ENCODE results near the gene LRRK1. TPM values are rescaled to one million over a fixed set of nuclear protein-coding genes. Genes with fewer than 3 reads are reported as not detected.

Gene LRRK1
- polyA plus RNA-seq, 1 donor (not counting 4 experiments of a cell fraction or from before 2014, with no cell fraction given) = 6.2 TPM

DNA sequence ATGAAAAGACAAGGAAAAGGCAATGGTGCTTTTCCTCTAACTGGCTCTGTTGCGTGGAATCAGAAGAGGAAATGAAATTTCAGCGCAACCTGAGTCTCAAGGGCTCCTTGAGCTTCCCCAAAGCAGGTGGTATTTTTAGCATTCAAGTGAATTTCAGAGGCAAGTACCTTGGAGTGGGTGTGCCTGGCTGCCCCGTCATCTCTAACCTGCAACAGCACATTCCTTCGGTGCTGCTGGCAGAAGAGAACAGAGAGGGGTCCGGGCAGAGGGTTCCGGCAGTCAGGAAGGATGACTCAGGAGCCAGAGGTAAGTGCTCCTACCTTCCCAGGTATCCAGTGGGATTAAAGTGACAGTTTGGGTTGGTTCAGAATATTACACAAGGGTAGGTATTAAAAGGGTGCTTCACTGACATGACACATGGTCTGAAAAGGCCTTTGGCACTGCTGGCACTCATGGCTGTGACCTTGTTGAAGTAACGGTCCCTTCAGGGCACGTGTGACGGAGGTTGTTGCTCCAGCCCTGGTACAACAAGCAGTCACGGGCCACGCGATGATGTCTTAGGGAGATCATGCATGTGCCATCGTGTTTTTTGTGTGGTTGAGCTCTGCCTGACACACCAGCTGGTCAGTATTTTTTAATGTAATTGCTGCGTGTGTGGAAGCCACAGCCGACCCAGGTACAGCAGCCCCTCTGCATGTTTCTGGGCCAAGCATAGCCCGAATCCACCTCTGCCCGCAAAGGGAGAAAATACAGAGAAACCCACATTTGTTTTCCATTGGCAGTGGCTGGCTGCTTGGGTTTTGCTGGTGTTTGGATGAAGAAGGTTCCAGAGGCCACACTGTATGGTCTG is 75.7 kb downstream of the LRRK1 start:
- Histone ChIP-seq H3K27me3 (ENCODE audit: control insufficient read depth, extremely low read depth, insufficient read depth, low read length) (no peaks in the 10 kb centered on the region), H3K9me1 (ENCODE audit: control insufficient read depth, extremely low read depth, insufficient read depth, low read length) (no peaks in the 10 kb centered on the region), H3K9ac (ENCODE audit: control insufficient read depth, extremely low read depth, insufficient read depth, low read length) (no peak overlapping the region), H3K9me3 (ENCODE audit: control insufficient read depth, low read depth, low read length) (no peaks in the 10 kb centered on the region), H3K79me2 (ENCODE audit: control insufficient read depth, insufficient read depth, low read length) (no peaks in the 10 kb centered on the region), H3K27ac (ENCODE audit: control insufficient read depth, insufficient read depth, low read length) (no peak overlapping the region), H4K20me1 (ENCODE audit: control insufficient read depth, extremely low read depth, insufficient read depth, low read length) (no peaks in the 10 kb centered on the region), H3K36me3 (ENCODE audit: control insufficient read depth in 2 of 2, extremely low read depth in 1 of 2, insufficient read depth in 2 of 2, low read length in 2 of 2) (peaks cover 0 to 2% of the 10 kb centered on the region in 2 experiments), H3K4me2 (ENCODE audit: control insufficient read depth, extremely low read depth, insufficient read depth, low read depth, low read length) (no peak overlapping the region), H3K4me3 (ENCODE audit: control insufficient read depth in 2 of 3, extremely low read depth in 1 of 3, insufficient read depth in 2 of 3, low read depth in 1 of 3, low read length in 3 of 3) (no peak overlapping the region), H3K4me1 (ENCODE audit: control insufficient read depth, extremely low read depth, insufficient read depth, low read length) (no peaks in the 10 kb centered on the region), H2AFZ (ENCODE audit: control insufficient read depth, low read length) (no peak overlapping the region)
- dilution Hi-C loops (cut with MboI; ENCODE audit: extremely low pct_ligation_motif_present, low sequenced_read_pairs) = loop anchor here (5.0 kb wide), 1 partner anchor 73 kb away; no protein-coding TSS in a partner anchor
- no peak for TF ChIP-seq EZH2 (IDR thresholded peaks at IDR 0.05; ENCODE audit: low read length)
- TF ChIP-seq, protein P1, sequence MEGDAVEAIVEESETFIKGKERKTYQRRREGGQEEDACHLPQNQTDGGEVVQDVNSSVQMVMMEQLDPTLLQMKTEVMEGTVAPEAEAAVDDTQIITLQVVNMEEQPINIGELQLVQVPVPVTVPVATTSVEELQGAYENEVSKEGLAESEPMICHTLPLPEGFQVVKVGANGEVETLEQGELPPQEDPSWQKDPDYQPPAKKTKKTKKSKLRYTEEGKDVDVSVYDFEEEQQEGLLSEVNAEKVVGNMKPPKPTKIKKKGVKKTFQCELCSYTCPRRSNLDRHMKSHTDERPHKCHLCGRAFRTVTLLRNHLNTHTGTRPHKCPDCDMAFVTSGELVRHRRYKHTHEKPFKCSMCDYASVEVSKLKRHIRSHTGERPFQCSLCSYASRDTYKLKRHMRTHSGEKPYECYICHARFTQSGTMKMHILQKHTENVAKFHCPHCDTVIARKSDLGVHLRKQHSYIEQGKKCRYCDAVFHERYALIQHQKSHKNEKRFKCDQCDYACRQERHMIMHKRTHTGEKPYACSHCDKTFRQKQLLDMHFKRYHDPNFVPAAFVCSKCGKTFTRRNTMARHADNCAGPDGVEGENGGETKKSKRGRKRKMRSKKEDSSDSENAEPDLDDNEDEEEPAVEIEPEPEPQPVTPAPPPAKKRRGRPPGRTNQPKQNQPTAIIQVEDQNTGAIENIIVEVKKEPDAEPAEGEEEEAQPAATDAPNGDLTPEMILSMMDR (optimal IDR thresholded peaks at IDR 0.05 in 1 of 3, IDR thresholded peaks at IDR 0.05 in 1 of 3, conservative IDR thresholded peaks at IDR 0.05 in 1 of 3; ENCODE audit: extremely low read depth in 1 of 3, insufficient read depth in 2 of 3, low read length in 3 of 3) = no peak
- FAIRE-seq (no peak), DNase-seq (ENCODE audit: low read depth, low spot score) (no peak)

DNA sequence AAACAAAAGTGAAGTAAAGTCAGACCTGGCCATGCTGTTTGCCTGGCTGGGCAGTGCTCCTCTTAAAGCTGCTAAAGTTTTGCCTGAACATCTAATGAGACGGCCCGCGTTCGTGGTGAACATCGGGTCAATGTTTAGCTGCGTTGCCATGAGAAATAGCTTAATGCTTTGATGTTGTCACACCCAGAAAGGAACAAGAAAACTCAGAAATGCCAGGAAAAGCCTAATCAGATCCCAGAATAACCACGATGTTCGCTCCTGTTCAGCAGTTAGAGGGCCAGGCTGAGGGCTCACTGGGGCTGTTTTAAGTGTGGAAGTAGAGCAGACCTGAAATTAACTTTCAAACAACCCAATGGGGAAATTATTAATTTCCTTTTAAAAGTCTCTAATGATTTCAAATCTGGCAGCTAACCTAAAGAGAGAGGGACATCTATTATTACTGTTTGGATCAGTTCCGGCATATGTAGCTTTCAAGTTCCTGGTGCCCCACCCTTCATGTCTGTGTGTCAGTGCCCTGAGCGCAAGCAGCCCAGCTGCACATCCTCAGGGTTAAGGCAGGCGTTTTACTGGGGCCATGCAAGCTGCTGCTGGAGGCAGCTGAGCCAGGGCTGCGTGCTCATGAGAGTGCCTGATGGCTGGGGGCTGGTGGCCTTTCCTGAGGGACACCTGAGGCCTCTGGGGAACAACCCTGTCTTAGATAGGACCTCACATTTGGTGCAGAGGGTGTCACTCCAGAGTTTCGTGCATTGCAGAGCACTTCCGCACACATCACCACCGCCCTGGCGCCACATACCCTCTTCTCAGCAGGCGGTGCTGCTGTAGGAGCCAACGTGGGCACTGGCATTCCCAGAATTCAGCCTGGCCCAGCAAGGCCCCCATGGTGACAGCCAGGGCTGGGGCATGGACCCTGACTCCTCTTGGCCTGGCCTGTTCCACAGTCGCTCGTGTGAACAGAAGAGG is 76.6 kb downstream of the LRRK1 start:
- no peaks in the 10 kb centered on the region for H4K20me1 ChIP-seq (ENCODE audit: control insufficient read depth, extremely low read depth, insufficient read depth, low read length)
- no peak overlapping the region for H3K9ac ChIP-seq (ENCODE audit: control insufficient read depth, extremely low read depth, insufficient read depth, low read length)
- H3K79me2 ChIP-seq (ENCODE audit: control insufficient read depth, insufficient read depth, low read length) = no peaks in the 10 kb centered on the region
- TF ChIP-seq, protein P1 (optimal IDR thresholded peaks at IDR 0.05 in 1 of 3, IDR thresholded peaks at IDR 0.05 in 1 of 3, conservative IDR thresholded peaks at IDR 0.05 in 1 of 3; ENCODE audit: extremely low read depth in 1 of 3, insufficient read depth in 2 of 3, low read length in 3 of 3) = no peak
- TF ChIP-seq EZH2 (IDR thresholded peaks at IDR 0.05; ENCODE audit: low read length) = no peak
- H3K9me3 ChIP-seq (ENCODE audit: control insufficient read depth, low read depth, low read length) = no peaks in the 10 kb centered on the region
- no peak overlapping the region for H3K4me2 ChIP-seq (ENCODE audit: control insufficient read depth, extremely low read depth, insufficient read depth, low read depth, low read length)
- H3K4me3 ChIP-seq (ENCODE audit: control insufficient read depth in 2 of 3, extremely low read depth in 1 of 3, insufficient read depth in 2 of 3, low read depth in 1 of 3, low read length in 3 of 3) = no peak overlapping the region
- DNase-seq (ENCODE audit: low read depth, low spot score) (no peak), FAIRE-seq (no peak)
- H3K36me3 ChIP-seq (ENCODE audit: control insufficient read depth in 2 of 2, extremely low read depth in 1 of 2, insufficient read depth in 2 of 2, low read length in 2 of 2) = peaks cover 0 to 2% of the 10 kb centered on the region in 2 experiments
- dilution Hi-C loops (cut with MboI; ENCODE audit: extremely low pct_ligation_motif_present, low sequenced_read_pairs) = loop anchor here (5.0 kb wide), 1 partner anchor 73 kb away; no protein-coding TSS in a partner anchor
- H3K4me1 ChIP-seq (ENCODE audit: control insufficient read depth, extremely low read depth, insufficient read depth, low read length) = no peaks in the 10 kb centered on the region
- H3K9me1 ChIP-seq (ENCODE audit: control insufficient read depth, extremely low read depth, insufficient read depth, low read length) = no peaks in the 10 kb centered on the region
- no peak overlapping the region for H3K27ac ChIP-seq (ENCODE audit: control insufficient read depth, insufficient read depth, low read length)
- H3K27me3 ChIP-seq (ENCODE audit: control insufficient read depth, extremely low read depth, insufficient read depth, low read length) = no peaks in the 10 kb centered on the region
- H2AFZ ChIP-seq (ENCODE audit: control insufficient read depth, low read length) = no peak overlapping the region
